ENCODE measurements around the gene IL34.
A peak's percentile ranks its signal among the peaks of the same experiment; 100 is the strongest.

Gene IL34

DNA sequence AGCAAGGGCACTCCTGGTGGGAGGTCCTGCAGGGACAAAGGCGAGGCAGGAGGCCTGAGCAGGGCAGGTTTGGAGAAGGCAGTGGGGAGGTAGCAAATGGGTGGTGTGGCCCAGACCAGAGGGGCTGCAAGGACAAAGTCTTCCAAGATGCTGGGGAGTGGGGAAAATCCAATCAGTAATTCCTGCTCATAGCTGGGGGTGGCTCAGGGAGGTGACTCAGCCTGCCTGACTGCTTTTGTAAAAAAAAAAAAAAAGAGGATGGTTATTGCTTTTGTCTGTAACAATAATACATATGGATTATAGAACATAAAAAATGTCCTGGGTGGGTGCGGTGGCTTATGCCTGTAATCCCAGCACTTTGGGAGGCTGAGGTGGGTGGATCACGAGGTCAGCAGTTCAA is 5.2 kb downstream of the IL34 start:
- Histone ChIP-seq H3K9me3 (ENCODE audit: insufficient read depth, low read length, severe bottlenecking) (no peaks in the 10 kb centered on the region), H2AFZ (ENCODE audit: low read depth, low read length) (no peak overlapping the region), H3K27ac (ENCODE audit: low read length) (no peak overlapping the region), H3K4me2 (ENCODE audit: insufficient read depth, low read length) (no peak overlapping the region), H3K79me2 (ENCODE audit: insufficient read depth, low read length) (no peaks in the 10 kb centered on the region), H3K27me3 (ENCODE audit: insufficient read depth, low read length, poor library complexity) (no peaks in the 10 kb centered on the region), H3K4me3 (ENCODE audit: low read depth in 1 of 2, low read length in 2 of 2) (no peak overlapping the region), H3K36me3 (ENCODE audit: insufficient read depth, low read length) (no peaks in the 10 kb centered on the region), H4K20me1 (ENCODE audit: insufficient read depth, low read length) (no peaks in the 10 kb centered on the region), H3K9ac (ENCODE audit: low read depth, low read length) (no peak overlapping the region), H3K4me1 (ENCODE audit: insufficient read depth, low read length) (peaks cover 6% of the 10 kb centered on the region)
- TF ChIP-seq EZH2 (IDR thresholded peaks at IDR 0.05; ENCODE audit: borderline replicate concordance, low read depth, low read length, severe bottlenecking): no peak
- TF ChIP-seq, protein P1, sequence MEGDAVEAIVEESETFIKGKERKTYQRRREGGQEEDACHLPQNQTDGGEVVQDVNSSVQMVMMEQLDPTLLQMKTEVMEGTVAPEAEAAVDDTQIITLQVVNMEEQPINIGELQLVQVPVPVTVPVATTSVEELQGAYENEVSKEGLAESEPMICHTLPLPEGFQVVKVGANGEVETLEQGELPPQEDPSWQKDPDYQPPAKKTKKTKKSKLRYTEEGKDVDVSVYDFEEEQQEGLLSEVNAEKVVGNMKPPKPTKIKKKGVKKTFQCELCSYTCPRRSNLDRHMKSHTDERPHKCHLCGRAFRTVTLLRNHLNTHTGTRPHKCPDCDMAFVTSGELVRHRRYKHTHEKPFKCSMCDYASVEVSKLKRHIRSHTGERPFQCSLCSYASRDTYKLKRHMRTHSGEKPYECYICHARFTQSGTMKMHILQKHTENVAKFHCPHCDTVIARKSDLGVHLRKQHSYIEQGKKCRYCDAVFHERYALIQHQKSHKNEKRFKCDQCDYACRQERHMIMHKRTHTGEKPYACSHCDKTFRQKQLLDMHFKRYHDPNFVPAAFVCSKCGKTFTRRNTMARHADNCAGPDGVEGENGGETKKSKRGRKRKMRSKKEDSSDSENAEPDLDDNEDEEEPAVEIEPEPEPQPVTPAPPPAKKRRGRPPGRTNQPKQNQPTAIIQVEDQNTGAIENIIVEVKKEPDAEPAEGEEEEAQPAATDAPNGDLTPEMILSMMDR (IDR thresholded peaks at IDR 0.05; ENCODE audit: borderline replicate concordance, extremely low read depth, low read length, poor library complexity, severe bottlenecking): no peak
- no peak for ATAC-seq (ENCODE audit: insufficient read depth, low read depth)
- DNase-seq: no peak

DNA sequence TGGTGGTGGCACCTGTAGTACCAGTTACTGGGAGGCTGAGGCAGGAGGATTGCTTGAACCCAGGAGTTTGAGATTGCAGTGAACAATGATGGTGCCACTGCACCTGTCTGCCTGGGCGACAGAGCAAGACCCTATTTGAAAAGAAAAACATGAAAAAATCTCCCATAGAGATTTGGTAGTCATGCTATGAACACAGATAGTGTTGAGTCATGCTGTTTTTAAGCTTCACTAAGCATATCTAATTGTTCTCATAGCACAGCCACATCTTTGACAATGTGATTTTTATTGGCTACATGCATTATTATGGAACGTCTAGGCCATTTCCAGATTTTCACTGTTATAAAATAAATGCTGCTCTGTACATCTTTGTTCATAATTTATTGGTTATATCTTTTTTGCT is 6.0 kb downstream of the IL34 start:
- no peak overlapping the region for H2AFZ ChIP-seq (ENCODE audit: low read depth, low read length)

DNA sequence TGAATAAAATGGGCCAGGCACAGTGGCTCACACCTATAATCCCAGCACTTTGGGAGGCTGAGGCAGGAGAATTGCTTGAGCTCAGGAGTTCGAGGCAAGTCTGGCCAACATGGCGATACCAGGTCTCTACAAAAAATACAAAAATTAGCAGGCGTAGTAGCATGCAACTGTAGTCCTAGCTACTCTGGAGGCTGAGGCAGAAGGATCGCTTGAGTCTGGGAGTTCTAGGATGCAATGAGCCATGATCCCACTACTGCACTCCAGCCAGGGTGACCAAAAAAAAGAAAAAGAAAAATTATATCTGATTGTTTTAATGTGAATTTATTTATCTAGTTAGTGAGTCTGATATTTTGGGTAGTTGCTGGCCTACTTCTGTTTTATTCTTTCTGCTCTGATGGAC is 7.0 kb downstream of the IL34 start:
- H3K36me3 ChIP-seq (ENCODE audit: insufficient read depth, low read length): no peaks in the 10 kb centered on the region
- H3K4me2 ChIP-seq (ENCODE audit: insufficient read depth, low read length): no peak overlapping the region
- H3K79me2 ChIP-seq (ENCODE audit: insufficient read depth, low read length): no peaks in the 10 kb centered on the region
- no peaks in the 10 kb centered on the region for H4K20me1 ChIP-seq (ENCODE audit: insufficient read depth, low read length)
- H3K27me3 ChIP-seq (ENCODE audit: insufficient read depth, low read length, poor library complexity): no peaks in the 10 kb centered on the region
- peaks cover 6% of the 10 kb centered on the region for H3K4me1 ChIP-seq (ENCODE audit: insufficient read depth, low read length)
- TF ChIP-seq, protein P1 (IDR thresholded peaks at IDR 0.05; ENCODE audit: borderline replicate concordance, extremely low read depth, low read length, poor library complexity, severe bottlenecking): no peak
- no peak for TF ChIP-seq EZH2 (IDR thresholded peaks at IDR 0.05; ENCODE audit: borderline replicate concordance, low read depth, low read length, severe bottlenecking)
- no peaks in the 10 kb centered on the region for H3K9me3 ChIP-seq (ENCODE audit: insufficient read depth, low read length, severe bottlenecking)
- no peak overlapping the region for H2AFZ ChIP-seq (ENCODE audit: low read depth, low read length)
- ATAC-seq (ENCODE audit: insufficient read depth, low read depth) (peak; percentile 27; the same call in 1 of the 3 replicates), DNase-seq (no peak)
- no peak overlapping the region for H3K4me3 ChIP-seq (ENCODE audit: low read depth in 1 of 2, low read length in 2 of 2)
- H3K27ac ChIP-seq (ENCODE audit: low read length): no peak overlapping the region
- H3K9ac ChIP-seq (ENCODE audit: low read depth, low read length): no peak overlapping the region

More for the DNA sequence above, 6.0 kb downstream of the IL34 start:
- Histone ChIP-seq H3K79me2 (ENCODE audit: insufficient read depth, low read length) (no peaks in the 10 kb centered on the region), H3K4me1 (ENCODE audit: insufficient read depth, low read length) (peaks cover 6% of the 10 kb centered on the region), H3K4me3 (ENCODE audit: low read depth in 1 of 2, low read length in 2 of 2) (no peak overlapping the region), H3K9me3 (ENCODE audit: insufficient read depth, low read length, severe bottlenecking) (no peaks in the 10 kb centered on the region), H3K4me2 (ENCODE audit: insufficient read depth, low read length) (no peak overlapping the region), H3K27ac (ENCODE audit: low read length) (no peak overlapping the region), H3K36me3 (ENCODE audit: insufficient read depth, low read length) (no peaks in the 10 kb centered on the region), H3K9ac (ENCODE audit: low read depth, low read length) (no peak overlapping the region), H3K27me3 (ENCODE audit: insufficient read depth, low read length, poor library complexity) (no peaks in the 10 kb centered on the region), H4K20me1 (ENCODE audit: insufficient read depth, low read length) (no peaks in the 10 kb centered on the region)
- DNase-seq (no peak), ATAC-seq (ENCODE audit: insufficient read depth, low read depth) (no peak)
- TF ChIP-seq, protein P1 (IDR thresholded peaks at IDR 0.05; ENCODE audit: borderline replicate concordance, extremely low read depth, low read length, poor library complexity, severe bottlenecking): no peak
- TF ChIP-seq EZH2 (IDR thresholded peaks at IDR 0.05; ENCODE audit: borderline replicate concordance, low read depth, low read length, severe bottlenecking): no peak
